SK-N-SH (cell line): ENCODE measurements around the gene TNIP2. TPM values are rescaled to one million over a fixed set of nuclear protein-coding genes. Genes with fewer than 3 reads are reported as not detected.
A peak's percentile ranks its signal among the peaks of the same experiment; 100 is the strongest.

Source experiments
- CTCF ChIA-PET: fragments of 300-600, 350-600 bp; formaldehyde crosslinking; extraction: SDS; loops from one replicate; lab custom pipeline; 2021; lab: Yijun Ruan, JAX
- POLR2A ChIA-PET: fragments of 350-600 bp; sonication (Branson Sonifier 250); formaldehyde crosslinking; extraction: SDS; loops from one replicate; lab custom pipeline; 2020; ENCODE audit warnings: antibody characterized with exemption, inconsistent platforms; lab: Yijun Ruan, JAX
- DNase-seq: peaks from one replicate; pipeline ENCODE4 v3.0.0; 2012
- H2AFZ ChIP-seq: fragments of 200-600 bp; sonication (generic); 2 replicates; pipeline ENCODE4 v1.8.1; 2016; ENCODE audit warnings: antibody characterized with exemption, mild to moderate bottlenecking, low read depth
- H3F3A ChIP-seq: fragments of 200-600 bp; sonication (generic); replicated peaks from 2 replicates; pipeline ENCODE3; 2016; ENCODE audit warnings: antibody characterized with exemption, mild to moderate bottlenecking; ENCODE audit not compliant: insufficient read depth
- H3K27ac ChIP-seq, 2 experiments: fragments of 200-500 bp in 1 of 2; fragments of 200-600 bp in 1 of 2; sonication (Bioruptor generic) in 1 of 2; sonication (generic), shearing (Covaris generic) in 1 of 2; 2 replicates each; pipeline versions ENCODE4 v1.5.1 to v1.6.1; 2014 to 2016; ENCODE audit warnings: low read depth in 2 of 2, inconsistent platforms in 1 of 2, low read length in 1 of 2, mild to moderate bottlenecking in 1 of 2, mixed read lengths in 1 of 2
- H3K27me3 ChIP-seq: fragments of 200-600 bp; sonication (generic), shearing (Covaris generic); 2 replicates; pipeline ENCODE4 v1.6.1; 2016; ENCODE audit warnings: mixed run types; ENCODE audit not compliant: insufficient read depth
- H3K36me3 ChIP-seq, 2 experiments: fragments of 200-500 bp in 1 of 2; fragments of 200-600 bp in 1 of 2; sonication (Bioruptor generic) in 1 of 2; sonication (generic) in 1 of 2; replicated peaks in 1 of 2; 2 replicates each; pipeline versions ENCODE3 to v1.5.1; 2014 to 2016; ENCODE audit warnings: low read length in 1 of 2, mild to moderate bottlenecking in 1 of 2; ENCODE audit not compliant: insufficient read depth in 2 of 2, control insufficient read depth in 1 of 2
- H3K4me1 ChIP-seq, 2 experiments: fragments of 200-500 bp in 1 of 2; fragments of 200-600 bp in 1 of 2; sonication (Bioruptor generic) in 1 of 2; sonication (generic), shearing (Covaris generic) in 1 of 2; 2 replicates each; pipeline versions ENCODE4 v1.5.1 to v1.6.1; 2014 to 2016; ENCODE audit warnings: low read depth in 1 of 2, low read length in 1 of 2, mixed run types in 1 of 2; ENCODE audit not compliant: insufficient read depth in 2 of 2, control insufficient read depth in 1 of 2
- H3K4me2 ChIP-seq: fragments of 200-600 bp; sonication (generic), shearing (Covaris generic); 2 replicates; pipeline ENCODE4 v1.6.1; 2017; ENCODE audit warnings: mixed run types
- H3K4me3 ChIP-seq, 2 experiments: fragments of 200-500 bp in 1 of 2; fragments of 200-600 bp in 1 of 2; sonication (Bioruptor generic) in 1 of 2; sonication (generic), shearing (Covaris generic) in 1 of 2; 2 replicates each; pipeline versions ENCODE4 v1.5.1 to v1.8.1; 2014 to 2016; ENCODE audit warnings: low read depth in 2 of 2, inconsistent platforms in 1 of 2, low read length in 1 of 2, mild to moderate bottlenecking in 1 of 2, mixed read lengths in 1 of 2, moderate library complexity in 1 of 2
- H3K79me2 ChIP-seq: fragments of 200-600 bp; sonication (generic); 2 replicates; pipeline ENCODE4 v1.8.1; 2017; ENCODE audit warnings: mild to moderate bottlenecking; ENCODE audit not compliant: insufficient read depth
- H3K9ac ChIP-seq: fragments of 200-600 bp; sonication (generic); 2 replicates; pipeline ENCODE4 v1.6.1; 2017; ENCODE audit warnings: mixed run types
- H3K9me2 ChIP-seq: fragments of 200-600 bp; sonication (generic); 2 replicates; pipeline ENCODE4 v1.6.1; 2017; ENCODE audit warnings: mixed run types
- H3K9me3 ChIP-seq: fragments of 200-600 bp; sonication (generic); 2 replicates; pipeline ENCODE4 v1.6.1; 2017; ENCODE audit warnings: mixed run types, mild to moderate bottlenecking, moderate library complexity
- H4K20me1 ChIP-seq: fragments of 200-600 bp; sonication (generic); 2 replicates; pipeline ENCODE4 v1.6.1; 2017; ENCODE audit warnings: mild to moderate bottlenecking, mixed run types; ENCODE audit not compliant: insufficient read depth
- CTCF ChIP-seq: fragments of 200-600 bp; sonication (generic); IDR thresholded peaks from 2 replicates; pipeline ENCODE4 v1.6.1; 2017; ENCODE audit warnings: antibody characterized with exemption, mild to moderate bottlenecking, moderate library complexity
- ELF1 ChIP-seq: IDR thresholded peaks from 2 replicates; pipeline ENCODE4 v1.4.0; 2012
- EP300 ChIP-seq, 2 experiments: IDR thresholded peaks; 2 replicates each; pipeline versions ENCODE4 v1.4.0 to v1.6.1; 2012; ENCODE audit warnings: borderline replicate concordance in 1 of 2, low read depth in 1 of 2, low read length in 1 of 2
- FOXJ3 ChIP-seq: sonication (generic); formaldehyde crosslinking; IDR thresholded peaks from 2 replicates; pipeline ENCODE4 v1.5.1; 2020; ENCODE audit warnings: mild to moderate bottlenecking, missing genetic modification reagents
- FOXM1 ChIP-seq: IDR thresholded peaks from 2 replicates; pipeline ENCODE4 v1.4.0; 2012; ENCODE audit warnings: low read depth, mild to moderate bottlenecking
- GATA2 ChIP-seq: sonication (generic); formaldehyde crosslinking; IDR thresholded peaks from 2 replicates; pipeline ENCODE4 v1.5.0; 2020; ENCODE audit warnings: mild to moderate bottlenecking, missing genetic modification reagents
- IRF3 ChIP-seq: fragments of 150-350 bp; IDR thresholded peaks from 2 replicates; pipeline ENCODE4 v1.6.1; 2016; ENCODE audit warnings: mild to moderate bottlenecking, low read depth, low read length
- MAX ChIP-seq: IDR thresholded peaks from 2 replicates; pipeline ENCODE4 v1.4.0; 2012; ENCODE audit warnings: low read depth
- MEF2A ChIP-seq: IDR thresholded peaks from 2 replicates; pipeline ENCODE4 v1.4.0; 2012; ENCODE audit warnings: low read depth, borderline replicate concordance
- MXI1 ChIP-seq: IDR thresholded peaks from 2 replicates; pipeline ENCODE4 v1.6.1; 2012; ENCODE audit warnings: mild to moderate bottlenecking, low read depth, low read length, improper control_type of control experiment
- NFIC ChIP-seq: IDR thresholded peaks from 2 replicates; pipeline ENCODE4 v1.4.0; 2012; ENCODE audit warnings: borderline replicate concordance
- NRF1 ChIP-seq: IDR thresholded peaks from 2 replicates; pipeline ENCODE4 v1.6.1; 2012; ENCODE audit warnings: low read depth, mild to moderate bottlenecking, low read length
- PBX3 ChIP-seq: IDR thresholded peaks from 2 replicates; pipeline ENCODE4; 2012
- POLR2AphosphoS5 ChIP-seq: IDR thresholded peaks from 2 replicates; pipeline ENCODE4 v1.6.1; 2012; ENCODE audit warnings: low read depth, low read length
- RFX5 ChIP-seq: IDR thresholded peaks from 2 replicates; pipeline ENCODE4 v1.6.1; 2012; ENCODE audit warnings: mild to moderate bottlenecking, improper control_type of control experiment, low read length
- RXRA ChIP-seq: IDR thresholded peaks from 2 replicates; pipeline ENCODE4 v1.4.0; 2012; ENCODE audit warnings: low read depth, mild to moderate bottlenecking, borderline replicate concordance
- SIN3A ChIP-seq: IDR thresholded peaks from 2 replicates; pipeline ENCODE4 v1.6.1; 2012; ENCODE audit warnings: low read depth, mild to moderate bottlenecking, low read length, moderate library complexity, borderline replicate concordance
- SMC3 ChIP-seq: IDR thresholded peaks from 2 replicates; pipeline ENCODE4 v1.6.1; 2012; ENCODE audit warnings: low read depth, low read length, improper control_type of control experiment
- TCF12 ChIP-seq: IDR thresholded peaks from 2 replicates; pipeline ENCODE4 v1.4.0; 2012
- TEAD4 ChIP-seq: IDR thresholded peaks from 2 replicates; pipeline ENCODE4 v1.4.0; 2012; ENCODE audit warnings: mild to moderate bottlenecking, borderline replicate concordance; ENCODE audit not compliant: insufficient read depth
- USF1 ChIP-seq: IDR thresholded peaks from 2 replicates; pipeline ENCODE4 v1.4.0; 2012; ENCODE audit warnings: low read depth, borderline replicate concordance
- USF2 ChIP-seq: fragments of 150-350 bp; IDR thresholded peaks from 2 replicates; pipeline ENCODE4 v1.6.1; 2017; ENCODE audit warnings: antibody characterized with exemption, low read length, low read depth, borderline replicate concordance
- YY1 ChIP-seq: IDR thresholded peaks from 2 replicates; pipeline ENCODE4 v1.4.0; 2012; ENCODE audit warnings: low read depth, mild to moderate bottlenecking
- ZBTB33 ChIP-seq: IDR thresholded peaks from 2 replicates; pipeline ENCODE4 v1.4.0; 2012; ENCODE audit warnings: low read depth, borderline replicate concordance
- WGBS: methylation state at CpG from one replicate; pipeline ENCODE4 v1.1.6; 2017; ENCODE audit warnings: low lambda C conversion rate; 5-methylcytosine and 5-hydroxymethylcytosine counted together
- polyA plus RNA-seq, 3 experiments: library from polyadenylated mRNA; depleted of rRNA; stranded (reverse); fragments of >200 nt; gene quantifications; 2 replicates each; pipeline ENCODE4 v1.2.3, GENCODE V29; 2012

TNIP2 gene
- polyA plus RNA-seq, 1 of the 3 experiments (the other 2 are of a cell fraction) = 78.9 TPM

- Histone ChIP-seq H3K27me3 (no peaks in the 10 kb centered on the region), H3K9me3 (no peaks in the 10 kb centered on the region), H3K9ac (no peak overlapping the region), H3K4me3 (no peak overlapping the region), H3K36me3 (no peaks in the 10 kb centered on the region), H3K27ac (peak overlapping the region; percentile 22 to 98; a peak in 3 of 4 replicates), H3K4me2 (peak overlapping the region; percentile 41; the same call in 1 of the 2 replicates), H3K79me2 (peaks cover 7% of the 10 kb centered on the region; the same call in 1 of the 2 replicates), H4K20me1 (no peaks in the 10 kb centered on the region), H3K9me2 (no peaks in the 10 kb centered on the region), H2AFZ (no peak overlapping the region), H3F3A (peaks cover 4% of the 10 kb centered on the region), H3K4me1 (peaks cover 30 to 79% of the 10 kb centered on the region in 2 experiments; a peak in 3 of 4 replicates)
- peak; percentile 92 for DNase-seq
- 80% methylated on average over 9 of the region's 29 CpGs for WGBS
- CTCF ChIA-PET = interaction anchor here (1.1 to 1.9 kb wide), 6 partner anchors 20 to 177 kb away, joined by 3 to 11 read pairs (median 4); no protein-coding TSS in a partner anchor
- POLR2A ChIA-PET = interaction anchor here (0.7 to 1.6 kb wide), 7 partner anchors 8 to 263 kb away, joined by 3 to 7 read pairs (median 4); partner anchors contain the start of genes ADD1, FAM193A, GRK4 and NOP14
- no peak for TF ChIP-seq USF2
- TF ChIP-seq TEAD4 = no peak
- no peak; the same call in 1 of the 2 replicates for TF ChIP-seq RFX5
- no peak for TF ChIP-seq FOXM1
- TF ChIP-seq MEF2A = no peak
- TF ChIP-seq RXRA = no peak
- peak; percentile 22; the same call in 1 of the 2 replicates for TF ChIP-seq TCF12
- no peak for TF ChIP-seq PBX3
- TF ChIP-seq MXI1 = peak; percentile 17; the same call in 1 of the 2 replicates
- TF ChIP-seq NRF1 = no peak
- TF ChIP-seq CTCF = no peak
- no peak for TF ChIP-seq ZBTB33
- peak in 1 of 2 experiments; percentile 67; a peak in 2 of 4 replicates for TF ChIP-seq EP300 (IDR thresholded peaks at IDR 0.05; ENCODE audit: borderline replicate concordance in 1 of 2, low read depth in 1 of 2, low read length in 1 of 2)
- TF ChIP-seq ELF1 = no peak
- no peak for TF ChIP-seq IRF3
- TF ChIP-seq POLR2AphosphoS5 = no peak
- no peak for TF ChIP-seq YY1
- TF ChIP-seq USF1 = no peak
- no peak for TF ChIP-seq SMC3
- peak; percentile 88 for TF ChIP-seq FOXJ3
- TF ChIP-seq GATA2 (CRISPR knock-in tag) = peak; percentile 98
- no peak for TF ChIP-seq MAX
- TF ChIP-seq NFIC = no peak
- no peak for TF ChIP-seq SIN3A
Measured at GRCh38 chr4:2798399-2799223, 42.5 kb upstream of the TNIP2 start.
